HG03575 (cell line): ENCODE measurements around the gene ERFE.

Experiments used
- ATAC-seq: cut with Tn5 transposase; IDR thresholded peaks from one replicate; pipeline ENCODE4 v1.9.1; 2021; ENCODE audit not compliant: unreplicated experiment, insufficient number of reproducible peaks, low FRiP score; ENCODE audit errors: extremely low read depth

ERFE gene

GRCh38 chr2:238151628-238152235 is 7.0 kb upstream of the ERFE start:
- no peak for ATAC-seq

DNA sequence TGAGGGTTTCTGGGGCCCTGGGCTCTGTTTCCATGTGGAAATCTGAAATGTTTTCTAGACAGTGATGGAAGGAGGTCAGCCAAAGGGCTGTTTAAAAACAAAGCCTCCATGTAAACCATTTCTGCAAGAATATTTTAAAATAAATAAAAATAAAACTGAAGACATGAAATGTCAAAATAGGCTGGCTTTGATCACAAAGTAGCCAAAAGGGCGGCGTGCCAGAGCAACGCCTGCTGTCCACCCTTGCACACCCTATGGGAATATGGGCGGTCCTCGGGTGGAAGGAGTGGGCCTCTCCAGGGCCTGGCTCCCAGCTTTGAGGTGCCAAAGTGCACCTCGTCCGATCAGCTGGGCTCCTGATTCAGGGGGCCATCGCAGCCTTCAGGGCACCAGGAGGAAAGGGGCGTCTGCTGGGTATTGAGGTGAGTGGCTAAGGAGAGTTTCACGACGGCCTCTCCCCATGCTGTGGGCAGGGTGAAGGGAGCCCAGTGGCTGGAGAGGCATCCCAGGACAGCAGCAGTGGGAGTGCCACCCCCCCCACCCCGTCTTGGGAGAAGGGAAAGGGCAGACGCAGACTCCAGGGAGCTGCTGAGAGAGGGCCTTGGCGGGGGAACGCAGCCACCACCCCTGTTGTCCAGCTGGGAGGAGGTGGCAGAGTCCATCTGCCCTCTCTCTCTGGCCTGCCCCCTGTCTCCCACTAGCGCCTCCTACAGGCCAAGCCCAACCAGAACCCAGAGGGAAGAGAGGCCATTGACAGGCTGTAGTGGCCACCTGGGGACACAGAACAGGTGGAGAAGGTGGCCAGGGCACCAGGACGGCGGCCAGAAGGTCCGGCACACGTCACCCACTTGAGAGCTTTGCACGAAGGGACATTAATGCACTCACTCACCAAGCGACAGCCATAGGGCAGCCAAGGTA is 5.7 kb upstream of the ERFE start:
- no peak for ATAC-seq

DNA sequence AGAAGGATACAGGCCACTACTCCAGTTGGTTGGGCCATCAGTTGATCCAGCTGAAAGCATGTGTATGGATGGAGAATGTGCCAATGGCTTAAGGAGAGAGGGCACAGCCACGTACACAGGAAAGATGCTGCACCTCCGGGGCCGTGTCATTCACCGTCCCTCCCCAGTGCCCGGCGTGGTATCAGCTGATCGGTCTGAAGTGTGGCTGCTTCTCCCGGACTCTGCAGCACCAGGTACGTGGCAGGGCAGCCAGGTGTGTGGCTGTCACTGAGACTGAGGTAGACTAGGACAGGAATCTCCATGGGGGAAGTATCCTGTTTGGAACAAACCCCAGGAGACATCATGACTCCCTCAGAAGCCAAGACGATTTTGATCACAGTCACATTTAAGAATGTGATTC is 4.2 kb upstream of the ERFE start:
- ATAC-seq = no peak

GRCh38 chr2:238155051-238155760 is 3.6 kb upstream of the ERFE start:
- no peak for ATAC-seq

DNA sequence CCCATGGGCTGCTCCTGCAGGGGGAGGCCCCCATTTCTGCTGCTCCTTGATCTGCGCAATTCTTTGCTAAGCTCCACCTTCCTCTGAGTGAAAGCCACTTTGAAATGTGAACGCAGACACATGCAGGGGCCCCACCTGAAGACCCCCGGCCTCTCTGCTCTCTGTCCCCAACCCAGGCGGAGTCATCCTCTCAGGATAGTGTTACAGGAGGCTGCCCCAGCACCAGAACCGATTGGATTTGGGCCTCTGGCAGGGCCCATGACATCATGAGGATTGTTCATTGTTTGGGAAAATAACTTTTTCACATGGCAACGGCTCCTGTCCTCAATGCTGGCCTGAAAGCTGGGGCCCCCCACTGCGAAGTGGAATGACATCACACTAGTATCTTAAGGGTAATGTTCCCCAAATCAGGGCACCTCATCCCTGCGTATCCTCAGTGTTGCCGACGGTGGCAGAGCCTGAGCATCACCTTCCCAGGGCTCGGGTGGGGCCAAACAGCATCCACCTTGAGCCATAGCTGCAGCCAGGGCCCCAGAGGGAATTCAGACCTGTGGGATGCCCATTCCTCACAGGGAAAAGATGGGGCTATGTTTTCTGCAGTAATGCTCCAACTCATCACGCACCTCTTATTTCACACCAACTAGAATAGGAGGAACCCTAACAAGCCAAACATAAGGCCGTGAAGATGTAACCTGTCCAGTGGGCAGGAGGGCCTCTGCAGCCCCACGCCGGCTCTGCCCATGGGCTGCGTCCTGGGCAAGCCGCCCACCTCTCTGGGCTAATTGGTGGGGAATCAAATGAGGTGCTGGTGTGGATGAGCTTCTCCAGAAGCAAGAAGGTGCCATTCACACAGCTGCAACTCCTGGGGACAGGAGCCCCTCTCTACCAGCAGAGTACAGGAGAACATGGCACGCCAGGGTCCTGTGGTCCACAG is 2.7 kb upstream of the ERFE start:
- no peak for ATAC-seq

- no peak for ATAC-seq
Measured at GRCh38 chr2:238157506-238158017, 1.2 kb upstream of the ERFE start.

DNA sequence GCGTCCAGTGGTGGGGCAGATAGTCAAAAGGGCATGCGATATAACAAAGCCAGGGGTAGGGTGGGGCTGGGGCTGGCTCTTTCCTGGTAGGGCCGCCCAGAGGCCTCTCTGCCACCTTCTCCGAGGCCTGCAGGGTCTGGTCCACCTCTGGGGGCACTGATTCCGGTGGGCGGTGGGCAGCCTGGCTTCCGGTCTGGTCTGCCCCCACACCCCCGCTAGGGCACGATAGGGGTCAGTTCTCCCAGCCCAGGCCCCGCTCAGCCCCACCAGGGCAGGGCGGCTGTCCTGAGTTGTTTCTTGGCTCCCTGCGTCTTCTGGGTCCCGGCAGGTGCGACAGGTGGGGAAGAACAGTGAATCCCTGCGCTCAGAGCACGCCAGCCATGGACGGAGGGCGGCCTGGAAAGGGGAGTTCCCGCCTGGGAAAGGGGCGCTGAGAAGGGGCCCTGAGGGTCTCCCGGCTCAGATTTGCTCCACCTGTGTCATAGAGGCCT is 707 bp upstream of the ERFE start:
- ATAC-seq = no peak

- no peak for ATAC-seq
Measured at GRCh38 chr2:238159071-238159539, 335 bp downstream of the ERFE start.

DNA sequence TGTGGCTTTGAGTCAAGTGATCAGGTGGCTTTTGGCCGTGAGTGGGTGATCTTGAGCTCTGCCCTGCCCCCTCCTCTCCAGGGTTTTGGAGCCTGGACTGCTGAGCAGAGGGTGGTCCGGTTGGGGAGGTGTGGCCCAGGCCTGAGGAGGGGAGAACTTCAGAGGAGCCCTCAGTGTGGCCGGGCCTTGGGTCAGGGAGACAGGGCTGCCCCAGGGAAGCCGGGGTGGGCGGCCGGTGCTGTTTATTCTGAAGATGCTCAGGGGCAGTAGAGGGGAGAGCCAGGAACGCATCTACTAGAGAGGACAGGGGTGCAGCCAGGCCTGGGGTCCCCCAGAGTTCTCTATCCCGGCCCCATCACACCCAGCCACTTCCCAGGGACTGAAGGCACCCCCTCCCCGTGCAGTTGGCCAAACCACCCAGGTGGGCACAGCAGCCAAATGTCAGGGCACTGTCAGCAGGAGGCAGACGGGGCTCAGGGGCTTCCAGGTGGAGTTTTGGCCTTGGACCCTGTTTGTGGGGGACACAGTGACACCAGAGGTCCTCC is 963 bp downstream of the ERFE start:
- ATAC-seq = no peak

GRCh38 chr2:238160206-238161129 is 1.7 kb downstream of the ERFE start:
- no peak for ATAC-seq

DNA sequence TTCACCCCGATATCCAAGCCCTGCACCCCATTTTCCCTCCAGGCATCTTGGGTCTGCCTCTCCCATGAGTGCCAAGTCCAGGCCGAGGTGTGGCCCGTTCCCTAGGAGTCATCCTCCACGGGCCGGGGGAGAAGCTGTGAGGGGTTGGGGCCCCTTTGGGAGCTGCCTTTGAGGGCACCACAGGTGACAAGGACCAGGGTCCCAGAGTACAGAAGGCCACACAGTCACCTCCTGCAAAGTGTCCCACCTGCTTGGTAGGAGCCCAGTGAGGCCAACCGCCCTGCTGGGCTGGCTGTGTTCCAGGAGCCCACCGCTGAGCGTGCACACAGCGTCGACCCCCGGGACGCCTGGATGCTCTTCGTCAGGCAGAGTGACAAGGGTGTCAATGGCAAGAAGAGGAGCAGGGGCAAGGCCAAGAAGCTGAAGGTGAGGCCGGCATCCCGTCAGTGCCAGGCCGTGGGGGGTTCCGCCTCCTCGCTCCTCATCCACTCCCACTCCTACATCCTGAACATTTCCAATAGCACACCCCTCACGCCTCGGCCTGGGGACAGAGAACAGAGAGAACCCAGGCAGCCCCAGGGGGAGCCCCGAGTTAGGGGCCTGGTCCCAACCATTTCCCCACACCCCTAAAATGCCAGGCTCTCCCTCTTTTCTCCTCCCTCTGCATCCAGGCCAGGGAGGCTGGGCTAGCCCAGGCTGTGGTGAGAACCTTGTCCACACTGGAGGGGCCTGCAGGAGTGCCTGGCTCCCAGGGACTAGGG is 2.7 kb downstream of the ERFE start:
- no peak for ATAC-seq

DNA sequence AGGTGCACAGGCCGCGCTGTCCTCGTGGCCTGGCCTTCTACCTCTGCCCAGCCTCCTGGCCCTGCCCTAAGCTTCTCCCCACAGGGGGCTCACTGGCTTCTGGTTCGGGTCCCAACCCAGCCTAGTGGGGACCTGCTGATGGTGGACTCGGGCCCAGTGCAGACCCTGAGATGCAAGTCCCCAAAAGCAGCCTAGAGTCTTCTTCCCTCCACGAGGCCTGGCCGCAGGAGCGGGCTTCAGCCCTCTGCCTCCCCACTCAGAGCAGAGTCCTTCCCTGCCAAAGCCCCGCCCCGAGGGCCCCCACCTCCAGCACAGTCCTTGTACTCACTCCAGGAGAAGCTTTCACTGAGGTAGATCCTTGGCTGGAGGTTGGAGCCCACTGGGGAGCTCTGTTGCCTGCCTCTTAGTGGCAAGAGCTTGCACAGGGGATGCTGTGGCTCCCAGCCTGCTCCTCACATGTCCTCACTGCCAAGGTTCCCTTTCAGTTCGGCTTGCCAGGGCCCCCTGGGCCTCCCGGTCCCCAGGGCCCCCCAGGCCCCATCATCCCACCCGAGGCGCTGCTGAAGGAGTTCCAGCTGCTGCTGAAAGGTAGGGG is 3.6 kb downstream of the ERFE start:
- ATAC-seq = no peak

GRCh38 chr2:238162846-238163441 is 4.2 kb downstream of the ERFE start:
- no peak for ATAC-seq

DNA sequence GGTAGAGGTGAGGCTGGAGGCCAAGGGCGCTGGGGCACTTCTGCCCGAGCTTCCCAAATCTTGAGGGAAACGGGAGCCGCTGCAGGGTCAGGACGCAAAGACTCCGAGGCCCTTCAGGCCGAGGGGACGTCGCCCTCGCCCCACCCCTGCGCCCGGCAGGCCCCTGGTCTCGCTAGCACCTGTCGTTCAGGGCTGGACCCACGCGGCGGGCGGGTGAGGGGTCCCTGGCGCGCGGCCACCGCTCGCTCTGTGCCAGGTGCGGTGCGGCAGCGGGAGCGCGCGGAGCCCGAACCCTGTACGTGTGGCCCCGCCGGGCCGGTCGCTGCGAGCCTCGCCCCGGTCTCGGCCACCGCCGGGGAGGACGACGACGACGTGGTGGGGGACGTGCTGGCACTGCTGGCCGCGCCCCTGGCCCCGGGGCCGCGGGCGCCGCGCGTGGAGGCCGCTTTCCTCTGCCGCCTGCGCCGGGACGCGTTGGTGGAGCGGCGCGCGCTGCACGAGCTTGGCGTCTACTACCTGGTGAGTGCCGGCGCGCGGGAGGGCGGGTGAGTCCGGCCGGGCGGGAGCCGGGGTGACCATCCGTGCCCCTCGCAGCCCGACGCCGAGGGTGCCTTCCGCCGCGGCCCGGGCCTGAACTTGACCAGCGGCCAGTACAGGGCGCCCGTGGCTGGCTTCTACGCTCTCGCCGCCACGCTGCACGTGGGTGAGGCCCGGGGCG is 4.9 kb downstream of the ERFE start:
- no peak for ATAC-seq

DNA sequence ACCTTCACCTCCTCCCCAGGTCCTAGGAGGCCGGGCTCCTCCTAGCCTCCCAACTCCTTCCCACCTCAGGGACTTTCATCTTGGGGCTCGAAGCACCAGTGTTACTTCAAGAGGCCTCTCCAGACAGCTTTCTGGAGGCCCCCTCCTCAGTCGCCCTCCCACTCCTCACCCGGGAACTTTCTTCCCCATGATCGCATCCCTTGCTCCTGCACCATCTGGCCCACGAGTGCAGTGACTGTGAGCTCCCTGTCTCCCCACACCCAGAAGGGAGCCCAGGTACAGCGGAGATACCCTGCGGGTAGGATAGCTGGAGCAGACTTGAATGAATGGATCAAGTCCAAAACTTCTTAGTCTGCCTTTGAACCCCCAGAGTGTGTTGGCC is 6.1 kb downstream of the ERFE start:
- ATAC-seq = no peak
